ENCODE results near the gene HES1.

HES1 gene

DNA sequence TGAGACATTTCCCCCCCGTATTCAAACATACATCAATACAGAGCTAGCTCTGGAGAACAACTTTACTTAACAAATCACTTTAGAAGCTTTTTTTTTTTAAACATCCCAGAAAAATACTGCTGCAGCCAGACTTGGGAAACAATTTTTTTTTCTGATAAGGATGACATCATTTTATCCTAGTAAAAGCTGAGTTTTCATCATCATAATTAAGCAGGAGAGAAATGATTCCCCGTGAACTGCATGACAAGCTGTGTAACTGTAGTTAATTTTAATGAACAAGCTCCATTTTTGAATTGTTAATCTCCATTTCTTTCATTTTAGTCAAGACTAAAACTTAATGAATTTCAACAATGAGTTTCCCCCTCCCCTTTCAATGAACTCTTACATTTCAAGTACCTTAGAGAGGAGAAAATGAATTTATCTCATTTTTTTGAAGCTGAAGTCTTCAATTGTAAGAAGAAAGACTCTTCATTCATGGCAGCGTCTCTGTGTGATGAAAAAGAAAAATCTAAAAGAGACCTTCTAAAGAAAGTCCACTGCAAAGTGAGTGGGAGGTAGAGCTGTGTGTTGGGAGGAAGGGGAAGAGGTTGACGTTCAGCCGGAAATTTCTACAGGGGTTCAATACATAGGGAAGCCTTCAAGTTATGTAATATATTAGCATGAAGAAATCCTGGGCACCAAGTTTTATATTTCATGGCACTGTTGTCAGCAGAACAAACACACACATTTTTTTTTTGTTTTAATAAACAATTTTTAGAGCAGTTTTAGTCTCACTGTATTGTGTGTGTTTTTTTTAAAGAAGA is 31.7 kb downstream of the HES1 start:
- DNase-seq (ENCODE audit: low read depth), result no peak

DNA sequence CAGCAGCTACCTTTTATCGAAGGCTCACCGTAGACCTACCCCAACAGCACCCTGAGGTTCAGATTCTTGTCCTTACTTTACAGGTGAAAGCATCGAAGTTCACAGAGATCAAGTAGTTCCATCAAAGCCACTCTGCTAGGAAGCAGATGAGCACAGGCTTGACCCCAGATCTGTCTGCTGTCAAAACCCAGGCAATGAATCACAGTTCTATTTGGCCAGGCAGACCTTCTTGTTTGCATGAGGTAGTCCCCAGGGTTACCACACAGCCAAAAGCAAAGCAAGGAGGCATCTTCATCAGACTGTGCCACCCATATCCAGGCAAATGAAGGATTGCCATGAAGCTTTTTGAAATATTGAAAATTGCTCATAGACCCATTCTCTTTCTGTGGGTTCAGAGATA is 33.0 kb downstream of the HES1 start:
- DNase-seq (ENCODE audit: low read depth), result no peak

DNA sequence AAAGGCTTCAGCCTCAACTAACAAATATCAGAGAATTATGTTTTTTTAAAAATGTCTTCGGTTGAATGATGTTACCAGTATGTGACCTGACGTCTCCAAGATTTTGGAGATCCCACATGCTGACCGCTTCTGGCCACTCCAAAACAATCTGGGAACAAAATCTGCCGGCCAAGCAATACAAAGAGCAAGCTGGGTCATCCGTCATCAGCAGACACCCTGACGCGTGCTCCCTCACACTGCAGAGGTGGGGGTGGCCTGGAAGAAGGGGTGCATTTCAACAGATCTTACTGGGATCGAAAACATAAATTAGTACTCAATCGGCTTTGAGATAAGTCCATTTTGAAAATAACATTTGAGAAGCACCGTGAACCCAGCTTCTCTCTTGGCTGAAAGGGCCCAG is 33.6 kb downstream of the HES1 start:
- no peak for DNase-seq (ENCODE audit: low read depth)

DNA sequence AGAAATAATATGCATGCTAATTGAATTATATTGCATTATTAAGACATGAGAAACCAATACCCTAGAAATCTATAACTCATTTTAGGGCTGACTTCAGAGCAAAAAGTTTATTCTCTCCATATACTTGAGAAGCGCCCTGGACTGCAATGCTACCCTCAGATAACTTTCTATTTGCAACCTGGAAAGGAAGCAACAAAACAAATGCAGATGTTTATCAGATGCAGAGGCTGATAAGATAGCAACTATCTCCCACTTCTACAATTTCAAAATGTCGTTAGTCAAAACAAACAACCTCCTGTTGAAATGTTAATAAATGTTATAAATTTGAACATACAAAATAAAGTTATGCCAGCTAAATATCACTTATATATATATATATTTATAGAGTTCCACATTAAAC is 34.8 kb downstream of the HES1 start:
- DNase-seq (ENCODE audit: low read depth), result no peak

DNA sequence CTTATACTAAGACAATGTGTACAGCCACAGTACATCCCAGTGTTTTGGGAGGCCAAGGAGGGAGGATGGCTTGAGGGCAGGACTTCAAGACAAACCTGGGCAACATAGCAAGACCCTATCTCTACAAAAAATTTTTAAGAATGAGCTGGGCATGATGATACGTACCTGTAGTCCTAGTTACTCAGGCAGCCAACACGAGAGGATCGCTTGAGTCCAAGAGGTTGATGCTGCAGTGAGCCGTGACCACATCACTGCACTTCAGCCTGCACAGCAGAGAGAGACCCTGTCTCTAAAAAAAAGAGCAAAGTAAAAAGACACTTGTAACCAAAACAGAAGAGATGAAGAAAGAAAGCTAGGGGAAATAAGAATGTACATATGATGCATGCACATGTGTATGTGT is 38.5 kb downstream of the HES1 start:
- no peak for DNase-seq (ENCODE audit: low read depth)

DNA sequence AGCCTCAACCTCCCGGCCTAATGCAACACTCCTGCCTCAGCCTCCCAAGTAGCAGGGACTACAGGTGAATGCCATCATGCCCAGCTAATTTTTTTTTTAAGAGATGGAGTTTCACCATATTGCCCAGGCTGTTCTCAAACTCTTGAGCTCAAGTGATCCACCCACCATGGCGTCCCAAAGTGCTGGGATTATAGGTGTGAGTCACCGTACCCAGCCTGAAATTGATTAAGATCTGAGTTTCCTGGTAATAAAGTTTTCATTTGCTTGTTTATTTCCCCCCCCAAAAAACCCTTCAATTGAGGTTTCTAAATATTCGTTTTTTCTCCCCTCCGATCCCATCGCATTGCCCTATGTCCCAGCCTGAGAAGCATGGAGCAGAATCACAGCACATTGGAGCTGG is 39.0 kb downstream of the HES1 start:
- DNase-seq (ENCODE audit: low read depth), result no peak

DNA sequence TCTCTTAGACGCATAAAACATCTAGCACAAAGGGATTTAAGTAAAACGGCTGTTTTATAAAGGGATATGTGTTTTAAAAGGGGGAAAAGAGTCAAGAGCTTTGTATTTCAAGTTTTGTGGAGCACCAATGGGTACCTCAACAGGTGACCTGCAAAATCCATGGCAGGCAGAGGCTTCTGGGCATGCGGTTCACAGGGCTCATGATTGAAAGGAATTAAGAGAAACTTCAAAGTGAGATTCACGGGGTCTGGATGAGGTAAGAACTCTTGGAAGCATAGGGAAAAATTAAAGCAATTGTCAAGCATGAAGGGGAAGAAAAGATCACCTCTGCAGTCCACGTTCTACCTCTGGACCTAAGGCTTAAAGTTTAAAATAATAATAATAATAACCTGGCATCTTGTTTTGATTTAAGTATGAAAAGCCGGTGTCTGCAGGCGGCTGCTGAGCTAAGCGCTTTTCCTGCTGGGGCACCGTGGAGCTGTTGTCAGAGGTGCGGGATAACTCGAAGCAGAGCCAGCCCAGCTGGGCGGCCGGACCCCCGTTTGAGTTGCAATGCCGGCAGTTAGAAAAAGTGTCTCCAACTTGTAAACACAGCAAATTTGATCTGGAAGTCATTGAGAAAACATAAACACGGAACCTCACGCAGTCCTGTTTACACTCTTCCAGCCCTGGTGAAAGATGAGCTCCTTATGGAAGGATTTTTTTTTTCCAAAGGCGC is 40.5 kb downstream of the HES1 start:
- DNase-seq (ENCODE audit: low read depth), result no peak

DNA sequence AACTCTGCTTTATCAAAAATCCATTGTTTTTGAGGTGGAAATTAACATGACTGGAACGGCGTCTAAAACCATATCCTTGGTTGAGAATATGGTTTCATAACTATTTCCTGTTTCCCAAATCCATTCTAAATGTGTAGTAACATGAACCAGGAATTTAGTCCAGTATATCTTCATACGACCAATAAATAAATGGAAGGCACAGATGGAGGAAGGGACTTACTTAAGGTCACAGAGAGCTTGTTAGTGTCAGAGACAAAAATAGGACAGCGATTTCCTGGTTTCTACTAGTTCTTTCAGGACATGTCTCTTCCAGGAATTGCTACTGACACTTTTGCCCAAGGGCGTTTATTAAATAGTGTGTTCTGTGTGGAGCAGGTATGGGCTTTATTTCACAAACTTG is 41.2 kb downstream of the HES1 start:
- DNase-seq (ENCODE audit: low read depth), result no peak

DNA sequence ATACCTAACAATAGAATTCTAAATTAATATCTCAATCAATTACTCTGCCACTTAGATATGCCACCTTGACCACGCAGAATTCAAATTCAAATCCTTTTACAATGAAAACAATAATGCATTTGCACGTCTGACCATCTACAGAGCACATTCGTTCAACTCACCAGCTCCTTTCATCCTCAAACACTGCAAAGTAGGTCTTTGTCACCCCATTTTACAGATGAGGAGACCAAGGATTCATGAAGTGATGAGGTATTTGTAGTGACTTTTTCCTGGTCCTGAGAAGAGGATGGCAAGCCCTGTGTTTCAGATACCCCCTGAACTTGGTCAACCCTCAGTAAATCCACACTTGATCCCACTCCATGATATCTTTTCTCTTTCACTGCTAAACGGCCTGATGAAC is 42.2 kb downstream of the HES1 start:
- no peak for DNase-seq (ENCODE audit: low read depth)

DNA sequence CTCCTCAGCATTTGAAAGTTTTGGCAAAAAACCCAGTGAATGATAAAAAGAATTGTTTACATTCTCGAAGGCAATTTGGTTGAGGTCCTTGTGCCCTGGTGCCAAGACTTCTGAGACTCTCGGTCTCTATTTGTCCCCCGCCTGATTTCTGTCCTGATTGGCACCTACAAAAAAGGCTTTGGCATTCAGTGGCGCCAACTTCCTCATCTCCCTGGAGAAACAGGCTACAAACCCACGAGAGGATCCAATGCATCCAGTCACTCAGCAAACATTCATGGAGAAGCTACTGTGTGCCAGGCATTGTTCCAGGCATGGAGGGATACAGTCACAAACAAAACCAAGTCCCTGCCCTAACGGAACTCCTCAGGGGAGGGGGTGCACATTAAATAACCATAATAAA is 42.7 kb downstream of the HES1 start:
- DNase-seq (ENCODE audit: low read depth), result no peak

DNA sequence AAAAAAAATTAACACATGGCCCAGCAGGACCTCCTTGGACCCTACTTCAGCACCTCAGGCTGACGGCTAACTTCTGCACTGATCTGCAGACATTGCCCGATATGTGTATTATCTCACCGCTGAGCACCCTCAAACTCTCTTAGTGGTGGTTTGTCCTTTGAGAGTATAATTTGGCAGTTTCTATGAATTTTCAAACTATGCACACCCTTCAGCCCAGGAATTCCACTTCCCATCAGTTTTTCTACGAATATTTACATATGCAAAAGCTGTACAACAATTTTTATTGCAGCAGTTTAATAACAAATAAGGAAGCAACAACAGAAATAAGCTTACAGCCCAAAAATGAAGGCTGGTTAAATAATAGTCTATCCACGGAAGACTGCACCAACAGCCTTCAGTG is 44.6 kb downstream of the HES1 start:
- no peak for DNase-seq (ENCODE audit: low read depth)

DNA sequence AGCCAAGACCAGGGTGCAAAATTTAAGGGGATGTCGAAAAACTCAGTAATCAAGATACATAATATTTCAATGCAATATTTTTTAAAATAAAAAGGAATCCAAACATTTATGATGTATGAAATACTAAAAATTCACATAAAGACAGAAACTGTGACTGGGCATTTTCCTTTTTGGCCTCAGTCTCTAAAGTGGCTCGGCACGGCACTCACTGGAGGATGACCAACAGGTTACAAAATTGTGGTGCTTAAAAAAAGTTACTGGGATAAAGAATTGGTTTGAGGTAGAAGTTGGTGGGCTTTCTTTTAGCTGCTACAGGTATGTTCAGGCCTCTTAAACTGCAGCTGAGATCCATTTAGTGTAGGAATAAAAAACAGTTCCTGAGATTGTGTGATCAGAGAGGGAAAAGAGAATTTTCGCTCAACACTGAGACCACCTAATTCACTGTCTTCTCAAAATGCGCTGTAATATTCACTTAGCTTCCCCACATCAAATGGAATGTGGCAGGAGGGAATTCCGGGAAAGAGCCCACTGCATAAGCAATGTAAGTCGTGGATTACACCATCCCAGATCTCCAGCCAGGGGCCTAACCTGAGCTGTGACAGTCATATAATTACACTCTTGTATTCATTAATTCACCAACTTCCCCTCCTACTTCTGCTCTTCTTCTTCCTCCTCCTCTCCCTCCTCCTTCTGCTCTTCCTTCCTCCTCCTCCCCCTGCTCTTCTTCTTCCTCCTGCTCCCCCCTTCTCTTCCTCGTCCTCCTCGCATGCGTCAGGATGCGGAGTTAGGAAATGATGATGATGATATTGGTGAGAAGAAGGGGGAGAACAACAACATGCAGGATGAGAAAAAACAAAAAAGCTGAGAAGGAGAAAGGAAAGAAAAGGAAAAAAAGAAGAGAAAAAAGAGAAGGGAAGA is 45.9 kb downstream of the HES1 start:
- DNase-seq (ENCODE audit: low read depth), result no peak

DNA sequence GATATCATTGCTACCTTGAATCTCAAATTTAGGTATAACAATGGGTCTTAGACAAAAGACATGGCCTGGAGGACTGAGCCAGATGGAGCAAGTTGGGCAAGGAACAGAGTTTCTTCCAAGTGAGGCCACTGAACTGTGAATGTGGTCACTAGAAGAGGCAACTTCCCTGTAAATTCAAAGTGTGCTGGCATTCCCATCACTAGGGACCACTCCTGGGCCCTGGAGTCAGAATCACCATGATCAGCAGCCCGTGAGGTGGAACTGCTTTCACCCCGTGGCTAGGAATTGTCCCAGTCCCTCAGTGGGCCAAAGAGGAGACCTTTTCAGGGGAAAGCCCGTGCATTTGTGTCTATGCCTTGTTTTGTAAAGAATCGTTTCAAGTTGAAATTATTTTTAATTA is 47.3 kb downstream of the HES1 start:
- no peak for DNase-seq (ENCODE audit: low read depth)

DNA sequence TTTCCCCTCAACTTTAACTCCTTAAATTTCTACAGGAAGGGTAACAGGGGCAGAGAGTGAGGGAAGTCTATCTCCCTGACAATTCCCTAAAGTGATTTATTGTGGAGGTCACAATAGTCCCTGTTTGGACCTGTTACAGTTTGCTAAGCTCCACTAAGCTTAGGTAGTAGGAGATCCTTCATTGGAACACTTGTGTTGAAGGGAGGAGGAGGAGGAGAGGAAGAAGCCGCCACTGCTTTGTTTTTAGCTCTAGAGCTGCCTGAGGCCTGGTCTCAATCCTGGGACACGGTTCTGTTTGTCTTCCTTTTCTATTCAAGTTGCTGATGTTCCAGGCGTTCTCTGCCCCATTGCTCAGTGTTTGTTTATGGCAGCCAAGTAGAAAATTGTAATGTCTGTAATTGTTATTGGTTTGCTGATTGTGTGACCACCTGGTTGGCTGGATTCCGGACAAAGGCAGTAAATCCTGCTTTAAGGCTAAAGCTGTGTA is 48.4 kb downstream of the HES1 start:
- DNase-seq (ENCODE audit: low read depth), result no peak

DNA sequence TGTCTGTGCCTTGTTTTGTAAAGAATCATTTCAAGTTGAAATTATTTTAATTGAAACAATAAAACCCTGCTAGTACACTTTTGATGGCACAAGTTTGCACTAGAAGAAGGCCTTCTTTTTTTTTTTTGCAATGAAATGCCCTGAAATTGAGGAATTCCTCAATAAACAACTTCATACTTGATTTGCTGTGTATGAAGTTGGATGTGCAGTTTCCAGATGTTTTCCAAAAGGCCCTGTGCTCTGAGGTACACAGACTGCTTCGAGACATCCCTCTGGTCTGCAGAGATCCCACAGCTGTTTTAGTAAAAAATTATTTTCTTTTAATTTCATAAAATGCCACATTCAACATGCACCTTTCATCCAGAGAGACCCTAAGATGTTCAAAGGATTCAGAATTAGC is 48.9 kb downstream of the HES1 start:
- no peak for DNase-seq (ENCODE audit: low read depth)

DNA sequence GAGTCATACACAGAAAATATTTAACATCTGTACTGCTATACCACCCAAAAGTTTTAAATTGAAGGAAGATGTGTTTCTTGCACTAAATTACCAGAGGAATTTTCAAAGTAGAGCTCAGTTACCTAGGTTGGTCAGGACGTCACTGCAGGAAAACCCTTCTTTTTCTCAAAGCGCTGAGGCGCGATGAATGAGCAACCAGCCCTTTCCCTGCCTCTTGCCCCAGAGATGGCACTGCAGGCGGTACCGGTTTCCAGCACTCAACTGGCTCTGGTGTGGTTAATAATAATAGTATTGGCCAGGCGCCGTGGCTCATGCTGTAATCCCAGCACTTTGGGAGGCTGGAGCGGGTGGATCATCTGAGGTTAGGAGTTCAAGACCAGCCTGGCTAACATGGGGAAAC is 49.3 kb downstream of the HES1 start:
- DNase-seq (ENCODE audit: low read depth), result no peak

DNA sequence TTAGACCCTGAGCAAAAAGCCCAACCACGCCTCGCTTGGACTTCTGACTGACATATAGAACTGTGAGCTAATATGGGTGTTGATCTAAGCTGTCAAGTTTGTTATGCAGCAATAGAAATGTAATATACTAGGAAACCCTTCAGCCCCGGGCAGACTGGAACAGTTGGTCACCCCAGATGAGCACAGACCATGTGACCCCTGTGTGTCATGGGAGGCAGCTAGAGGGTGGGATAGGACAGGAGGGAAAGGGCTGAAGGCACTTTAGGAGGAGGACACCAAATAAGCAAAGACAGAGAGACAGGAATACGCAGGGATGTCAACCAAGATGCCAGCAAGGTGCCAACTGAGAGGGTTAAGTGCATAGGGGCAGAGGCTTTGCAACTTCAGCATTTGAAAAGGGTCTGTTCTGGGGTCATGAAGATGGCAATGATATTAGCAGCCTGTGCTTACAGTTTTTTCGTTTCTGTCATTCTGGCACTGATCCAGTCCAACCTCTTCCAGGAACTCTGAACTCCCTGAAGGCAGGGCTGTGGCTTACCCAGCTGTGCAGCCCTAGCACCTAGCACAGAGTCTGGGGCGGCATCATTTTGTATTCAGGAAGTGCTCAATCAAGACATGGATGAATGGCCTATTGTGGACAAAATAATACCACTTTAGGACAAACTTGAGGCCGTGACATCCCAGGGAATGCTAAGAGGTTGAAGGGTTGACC is 51.4 kb downstream of the HES1 start:
- no peak for DNase-seq (ENCODE audit: low read depth)
